Lower leg skin (tissue), 3 donors: ENCODE data around the gene DMD.

Experiments used
- CTCF ChIP-seq, 3 donors: fragments of 450-650 bp; IDR thresholded peaks; one replicate each; pipeline ENCODE4 v1.5.1; 2016; ENCODE audit warnings: antibody characterized with exemption in 3 of 3, mild to moderate bottlenecking in 3 of 3, moderate library complexity in 2 of 3
- POLR2A ChIP-seq, 2 donors: fragments of 450-650 bp; IDR thresholded peaks; one replicate each; pipeline ENCODE4 v1.6.1; 2016 to 2017; ENCODE audit warnings: antibody characterized with exemption in 2 of 2, mild to moderate bottlenecking in 1 of 2, moderate library complexity in 1 of 2

GRCh38 chrX:31747411-31747810 is 1463.9 kb downstream of the DMD start:
- TF ChIP-seq CTCF (IDR thresholded peaks at IDR 0.05) (no peak), POLR2A (IDR thresholded peaks at IDR 0.05) (no peak)
